GM21619 (cell line): ENCODE results near the gene UCN2.
"Not testable (repeated sequence)": the region's sequence is repeated elsewhere in the genome, so short reads cannot be mapped to it uniquely, and the experiment has no call there.

Experiments
- ATAC-seq: cut with Tn5 transposase; IDR thresholded peaks from one replicate; pipeline ENCODE4 v1.9.1; 2021; ENCODE audit not compliant: unreplicated experiment

The UCN2 gene

GRCh38 chr3:48564022-48564421, 441 bp upstream of the UCN2 start:
- ATAC-seq = no peak

GRCh38 chr3:48562367-48563095, 1.1 kb downstream of the UCN2 start:
- ATAC-seq = no peak

- no peak for ATAC-seq
Measured at GRCh38 chr3:48561045-48561736, 2.4 kb downstream of the UCN2 start.

- no peak for ATAC-seq
Measured at GRCh38 chr3:48560648-48561018, 2.9 kb downstream of the UCN2 start.

GRCh38 chr3:48558493-48559134, 5.0 kb downstream of the UCN2 start:
- no peak for ATAC-seq

GRCh38 chr3:48556796-48557626, 6.6 kb downstream of the UCN2 start, which contains the start of gene PFKFB4:
Gene PFKFB4 (minus strand): TSS chr3:48556803. CDS start chr3:48556777, 26 bp downstream.
- peak; percentile 80 for ATAC-seq

GRCh38 chr3:48555949-48556795, 7.4 kb downstream of the UCN2 start:
- no peak for ATAC-seq

- no peak for ATAC-seq
Measured at GRCh38 chr3:48555231-48555948, 8.2 kb downstream of the UCN2 start.

- ATAC-seq = no peak
Measured at GRCh38 chr3:48553886-48554845, 9.4 kb downstream of the UCN2 start.

- ATAC-seq = no peak
Measured at GRCh38 chr3:48553361-48553760, 10.2 kb downstream of the UCN2 start.

GRCh38 chr3:48552111-48552951, 11.2 kb downstream of the UCN2 start:
- no peak for ATAC-seq

- not testable (repeated sequence) for ATAC-seq
Measured at GRCh38 chr3:48551651-48552050, 11.9 kb downstream of the UCN2 start.

- ATAC-seq = peak; percentile 62
Measured at GRCh38 chr3:48548729-48549705, 14.6 kb downstream of the UCN2 start.

- no peak for ATAC-seq
Measured at GRCh38 chr3:48548126-48548525, 15.5 kb downstream of the UCN2 start.

GRCh38 chr3:48546203-48546829, 17.3 kb downstream of the UCN2 start:
- no peak for ATAC-seq

- ATAC-seq = no peak
Measured at GRCh38 chr3:48544141-48544540, 19.4 kb downstream of the UCN2 start.
